Effector CD4-positive, alpha-beta T cell (primary cell): Measurements from ENCODE around the gene PPARA.

ENCODE experiments used
- DNase-seq: peaks from one replicate; pipeline ENCODE4 v3.0.0-alpha.2; 2020
- total RNA-seq: gene quantifications from one replicate; lab custom pipeline; 2026; lab: John Stamatoyannopoulos, UW

Gene PPARA
- total RNA-seq = 18.4 reads per million, percentile 45 among the genes with 10 or more reads in this experiment

- peak; percentile 80 for DNase-seq
These were observed at the start of gene PPARA for GRCh38 chr22:46150034-46150654. TSS of gene PPARA (plus strand) at chr22:46150526. CDS start at chr22:46198384, 47,858 bp downstream.

DNA sequence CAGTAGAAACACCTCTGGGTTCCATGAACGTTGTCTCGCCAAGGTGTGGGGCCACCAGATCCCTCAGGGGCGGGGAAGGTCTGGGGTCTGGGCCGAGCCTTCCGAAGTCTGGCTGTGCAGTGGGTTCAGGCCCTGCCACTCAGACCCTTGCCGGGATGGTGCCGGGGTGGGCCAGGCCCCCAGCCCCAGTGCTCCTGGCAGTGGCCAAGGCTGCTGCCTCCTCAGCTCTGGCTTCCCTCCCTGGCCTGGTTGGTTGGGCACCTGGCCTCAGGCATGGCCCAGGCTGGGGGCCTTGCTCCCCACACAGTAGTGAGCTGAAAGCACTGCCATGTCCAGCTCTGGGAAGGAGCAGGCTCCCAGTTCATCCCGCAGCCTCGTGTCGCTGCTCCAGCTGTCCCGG lies 48.2 kb upstream of the PPARA start:
- no peak for DNase-seq

DNA sequence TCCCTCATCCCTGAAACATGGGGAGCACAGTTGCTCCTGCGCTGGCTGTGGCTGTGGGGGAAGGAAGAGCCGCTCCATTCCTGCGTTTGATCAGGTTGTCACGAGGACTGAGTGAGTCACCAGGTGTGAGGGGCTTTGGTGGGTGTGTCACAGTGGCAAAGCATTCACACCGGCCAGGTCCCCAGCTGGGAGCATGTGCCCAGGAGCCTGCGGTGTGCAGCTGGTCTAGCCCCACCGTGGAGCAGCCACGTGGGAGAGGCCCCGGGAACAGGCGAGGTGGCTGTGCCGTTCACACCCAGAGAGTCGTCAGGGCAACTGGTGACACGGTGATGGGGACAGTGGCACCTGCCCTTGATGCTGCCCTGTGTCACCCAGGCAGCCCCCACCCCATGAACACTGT lies 47.6 kb upstream of the PPARA start:
- no peak for DNase-seq

DNA sequence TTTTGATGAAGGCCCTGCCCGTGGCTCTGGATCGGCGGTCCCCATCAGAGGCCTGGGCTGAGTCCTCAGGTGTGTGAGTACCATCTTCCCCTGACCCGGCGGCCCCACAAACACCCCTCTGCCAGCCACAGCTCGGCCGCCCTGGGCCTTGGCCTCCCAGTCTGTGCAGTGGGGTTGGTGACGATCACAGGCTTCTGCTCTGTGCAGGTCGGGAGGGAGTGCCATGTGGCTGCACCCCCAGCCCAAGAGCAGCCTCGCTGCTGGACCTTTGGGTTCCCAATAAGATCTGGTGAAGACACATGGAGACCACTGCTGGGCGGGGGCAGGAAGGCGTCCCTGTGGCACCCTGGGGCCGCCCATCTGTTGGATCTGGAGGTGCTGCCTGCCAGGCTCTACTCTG lies 47.1 kb upstream of the PPARA start:
- DNase-seq = no peak

DNA sequence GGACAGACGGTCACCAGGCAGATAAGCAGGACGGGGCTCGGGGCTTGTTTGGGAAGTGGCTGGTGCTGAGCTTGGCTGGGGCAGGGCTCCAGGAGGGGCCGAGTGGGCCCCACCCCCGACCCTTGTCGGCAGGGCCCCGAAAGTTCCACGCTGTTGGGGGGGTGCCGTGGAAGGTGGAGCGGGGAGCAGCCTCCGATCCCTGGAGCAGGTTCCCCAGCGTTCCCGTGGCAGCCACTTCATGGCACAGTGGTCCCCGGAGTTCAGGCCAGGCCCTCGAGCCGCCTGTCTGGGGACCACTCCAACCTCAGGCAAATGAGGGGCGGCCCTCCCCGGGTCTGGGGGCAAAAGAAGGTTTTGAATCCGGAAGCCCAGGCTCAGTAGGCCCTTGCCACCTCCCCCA lies 46.7 kb upstream of the PPARA start:
- no peak for DNase-seq

- no peak for DNase-seq
These were observed 46.0 kb upstream of the PPARA start for GRCh38 chr22:46104170-46104880.

DNA sequence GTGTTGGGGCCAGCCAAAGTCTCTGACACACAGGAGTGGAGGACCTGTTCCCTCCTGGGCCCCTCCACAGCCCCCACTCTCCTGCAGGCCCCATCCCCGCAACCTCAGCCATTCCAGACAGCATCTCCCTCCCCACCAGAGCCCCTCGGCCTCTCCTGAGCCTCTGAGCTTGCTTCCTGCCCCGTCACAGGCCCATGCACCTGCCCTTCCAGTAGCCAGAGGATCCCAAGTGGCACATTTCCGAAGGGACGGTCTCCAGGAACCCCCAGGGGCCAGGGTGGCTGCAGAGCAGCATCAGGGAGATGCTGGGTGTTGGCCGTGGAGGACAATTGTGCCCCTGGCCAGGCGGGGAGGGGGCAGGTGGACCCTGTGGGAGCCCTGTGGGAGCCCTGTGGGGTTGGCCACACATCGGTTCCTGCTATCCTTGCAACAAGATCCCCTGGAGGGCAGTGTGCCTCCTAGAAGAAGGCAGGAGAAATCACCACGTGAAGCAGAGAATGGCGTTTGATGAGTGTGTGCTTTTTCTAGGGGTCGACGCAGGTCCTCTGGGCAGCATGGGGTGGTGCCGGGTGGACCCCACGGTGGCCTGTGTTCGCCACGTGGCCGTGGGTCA lies 45.3 kb upstream of the PPARA start:
- DNase-seq = no peak

- DNase-seq = no peak
These were observed 44.6 kb upstream of the PPARA start for GRCh38 chr22:46105494-46106278.

GRCh38 chr22:46106279-46107022 lies 43.9 kb upstream of the PPARA start:
- DNase-seq = no peak

DNA sequence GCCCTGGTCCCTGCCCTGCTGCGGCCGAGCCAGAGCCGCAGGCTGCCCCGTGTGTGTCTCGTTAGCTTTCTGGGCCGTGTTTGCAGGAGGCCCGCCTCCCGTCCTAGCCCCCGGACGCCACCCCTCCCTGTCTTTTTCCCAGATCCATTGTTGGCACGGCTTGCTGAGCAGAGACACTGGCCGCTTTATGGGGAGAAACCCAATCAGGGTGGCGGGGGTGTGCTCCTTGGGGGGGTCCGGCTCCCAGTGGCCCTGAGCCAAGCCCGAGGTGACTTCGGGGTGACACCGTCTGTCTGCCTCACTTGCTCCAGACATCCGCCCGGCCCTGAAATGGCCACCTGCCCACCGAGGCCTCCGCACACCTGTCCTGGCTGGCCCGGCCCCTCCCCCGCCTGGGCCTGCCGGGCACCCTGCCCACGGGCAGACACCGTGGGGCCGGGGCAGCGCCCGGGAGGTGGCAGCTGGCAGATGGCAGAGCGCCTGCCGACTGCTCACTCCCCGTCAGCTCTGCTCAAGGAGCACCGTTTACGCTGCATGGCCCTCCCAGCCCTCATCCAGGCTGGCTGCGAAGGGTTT lies 43.1 kb upstream of the PPARA start:
- no peak for DNase-seq

- DNase-seq = no peak
These were observed 42.4 kb upstream of the PPARA start for GRCh38 chr22:46107753-46108563.

DNA sequence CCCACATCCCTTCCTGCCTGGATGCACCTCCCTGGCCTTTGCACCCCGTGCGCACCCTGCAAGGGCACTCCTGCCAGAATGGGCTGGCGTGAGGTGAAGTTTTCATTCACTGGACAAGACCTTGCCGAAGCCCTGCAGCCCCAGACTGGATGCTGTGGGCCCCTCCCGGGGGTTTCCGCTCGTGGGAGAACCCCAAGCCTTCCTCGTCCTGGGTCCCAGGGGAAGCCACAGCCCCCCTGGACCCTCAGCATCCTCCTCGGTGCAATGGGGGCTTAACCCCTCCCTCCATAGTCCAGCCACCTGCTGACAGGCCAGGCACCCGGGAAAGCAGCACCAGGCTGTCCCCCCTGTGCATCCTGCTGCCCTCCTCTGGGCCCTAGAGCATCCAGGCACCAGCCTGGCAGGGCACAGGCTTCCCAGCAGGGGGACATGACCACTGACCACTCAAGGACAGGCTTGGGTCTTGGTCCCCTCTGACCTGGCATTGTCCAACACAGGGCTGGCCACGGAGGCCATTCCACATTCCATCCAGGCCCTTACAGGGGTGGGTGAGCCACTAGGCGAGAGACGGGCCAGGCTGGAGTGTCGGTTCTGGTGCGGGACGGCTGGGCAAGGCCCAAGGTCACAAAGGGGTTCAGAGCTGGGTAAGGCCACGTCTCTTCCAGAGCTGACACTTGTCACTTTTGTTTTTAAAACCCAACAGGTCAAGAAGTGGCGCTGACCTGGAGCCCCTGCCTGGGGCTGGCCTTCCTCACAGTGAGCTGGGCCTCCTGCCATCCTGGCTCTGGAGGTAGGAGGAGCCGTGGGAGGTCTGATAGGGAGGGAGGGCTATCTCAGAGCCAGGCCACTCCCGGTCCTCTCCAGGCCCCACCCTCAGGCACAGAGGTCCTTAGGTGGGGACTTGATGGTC lies 41.5 kb upstream of the PPARA start:
- DNase-seq = no peak

- no peak for DNase-seq
These were observed 40.8 kb upstream of the PPARA start for GRCh38 chr22:46109474-46110003.

- no peak for DNase-seq
These were observed 40.1 kb upstream of the PPARA start for GRCh38 chr22:46110215-46110614.

DNA sequence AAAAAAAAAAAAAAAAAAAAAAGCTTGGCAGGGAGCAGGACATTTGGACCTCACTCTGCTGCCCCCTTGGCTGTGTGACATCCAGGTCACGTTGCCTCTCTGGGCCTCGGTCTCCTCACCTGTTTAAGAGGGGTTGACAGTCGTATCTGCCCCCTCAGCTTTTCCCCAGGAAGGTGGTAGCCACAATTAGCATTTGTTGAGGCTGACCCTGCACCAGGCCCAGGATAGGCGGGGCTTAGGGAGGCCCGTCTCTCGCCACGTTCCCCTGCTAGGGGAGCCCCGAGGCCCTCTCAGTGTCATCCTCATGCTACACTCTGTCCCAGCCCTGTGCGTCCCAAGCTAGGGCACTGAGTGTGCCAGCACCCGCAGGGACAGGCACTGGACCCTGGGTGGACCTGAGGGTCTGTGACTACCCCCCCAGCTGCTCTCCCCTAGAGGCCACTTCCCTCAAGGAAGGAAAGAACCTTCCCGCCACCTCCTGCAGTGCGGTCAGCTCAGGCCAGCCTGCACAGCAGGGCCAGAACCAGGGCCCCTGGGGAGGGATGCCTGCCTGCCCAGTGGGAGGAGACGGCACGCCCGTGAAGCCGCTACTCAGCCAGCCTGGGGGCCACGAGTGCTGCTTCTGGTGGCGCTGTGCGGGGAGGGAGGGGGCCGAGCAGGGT lies 38.5 kb upstream of the PPARA start:
- DNase-seq = no peak

GRCh38 chr22:46112405-46112804 lies 37.9 kb upstream of the PPARA start:
- no peak for DNase-seq

GRCh38 chr22:46113110-46113909 lies 37.0 kb upstream of the PPARA start:
- no peak for DNase-seq

GRCh38 chr22:46113910-46114517 lies 36.3 kb upstream of the PPARA start:
- no peak for DNase-seq
